NOMO-1 (cell line): ENCODE measurements around the gene CCNG1.
"Not testable (repeated sequence)": the region's sequence is repeated elsewhere in the genome, so short reads cannot be mapped to it uniquely, and the experiment has no call there.

Experiments
- DNase-seq, 2 experiments: peaks; one replicate each; lab custom pipeline; 2025; ENCODE audit not compliant: unreplicated experiment in 2 of 2; lab: John Stamatoyannopoulos, UW

Gene CCNG1

DNA sequence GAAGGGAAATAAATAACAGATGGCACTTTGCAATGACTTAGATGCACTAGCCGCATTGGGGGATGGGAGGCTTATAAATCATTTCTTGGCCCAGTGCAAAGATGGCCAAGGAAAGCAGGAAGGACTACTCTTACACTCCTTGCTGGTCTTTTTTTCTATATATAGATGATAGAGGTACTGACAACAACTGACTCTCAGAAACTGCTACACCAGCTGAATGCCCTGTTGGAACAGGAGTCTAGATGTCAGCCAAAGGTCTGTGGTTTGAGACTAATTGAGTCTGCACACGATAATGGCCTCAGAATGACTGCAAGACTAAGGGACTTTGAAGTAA lies 1.7 kb downstream of the CCNG1 start:
- peak; percentile 76 to 83 for DNase-seq

DNA sequence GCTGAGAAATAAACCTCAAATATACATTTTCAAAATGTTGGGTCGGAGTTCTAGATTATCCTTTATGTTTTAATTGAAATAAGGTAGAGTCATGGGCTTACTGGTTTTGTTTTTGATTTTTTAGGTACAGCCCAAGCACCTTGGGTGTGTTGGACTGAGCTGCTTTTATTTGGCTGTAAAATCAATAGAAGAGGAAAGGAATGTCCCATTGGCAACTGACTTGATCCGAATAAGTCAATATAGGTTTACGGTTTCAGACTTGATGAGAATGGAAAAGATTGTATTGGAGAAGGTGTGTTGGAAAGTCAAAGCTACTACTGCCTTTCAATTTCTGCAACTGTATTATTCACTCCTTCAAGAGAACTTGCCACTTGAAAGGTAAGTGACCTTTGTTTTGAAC lies 3.6 kb downstream of the CCNG1 start:
- DNase-seq: no peak

DNA sequence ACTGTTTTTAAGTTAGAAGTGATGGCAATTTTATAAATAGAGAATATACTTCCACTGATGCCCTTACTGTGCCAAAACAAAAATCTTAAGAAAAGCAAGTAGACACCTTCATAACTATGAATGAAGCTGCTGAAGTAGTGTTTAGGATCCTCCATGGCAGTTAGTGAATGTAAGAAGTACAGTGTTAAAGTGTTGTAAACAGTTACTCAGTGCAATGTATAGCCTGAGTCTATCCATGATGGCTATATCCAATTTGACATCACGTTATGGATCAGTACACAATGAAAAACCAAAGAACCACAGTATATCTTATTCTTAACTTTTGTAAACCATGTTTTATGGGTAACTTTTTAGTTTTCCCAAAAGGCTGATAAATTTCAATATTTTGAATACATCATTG lies 7.1 kb downstream of the CCNG1 start:
- no peak for DNase-seq

DNA sequence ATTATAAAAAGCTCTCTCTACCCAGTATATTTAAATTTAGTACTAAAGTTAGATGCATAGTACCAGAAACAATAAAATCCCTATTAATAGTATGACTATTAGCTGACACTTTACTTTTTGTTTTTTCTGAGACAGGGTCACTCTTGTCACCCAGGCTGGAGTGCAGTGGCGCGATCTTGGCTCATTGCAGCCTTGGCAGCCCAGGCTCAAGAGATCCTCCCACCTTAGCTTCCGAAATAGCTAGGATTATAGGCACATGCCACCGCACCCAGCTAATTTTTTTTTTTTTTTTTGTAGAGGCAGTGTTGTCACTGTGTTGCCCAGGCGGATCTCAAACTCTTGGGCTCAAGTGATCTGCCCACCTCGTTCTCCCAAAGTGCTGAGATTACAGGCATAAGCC lies 8.0 kb downstream of the CCNG1 start:
- DNase-seq: no peak

DNA sequence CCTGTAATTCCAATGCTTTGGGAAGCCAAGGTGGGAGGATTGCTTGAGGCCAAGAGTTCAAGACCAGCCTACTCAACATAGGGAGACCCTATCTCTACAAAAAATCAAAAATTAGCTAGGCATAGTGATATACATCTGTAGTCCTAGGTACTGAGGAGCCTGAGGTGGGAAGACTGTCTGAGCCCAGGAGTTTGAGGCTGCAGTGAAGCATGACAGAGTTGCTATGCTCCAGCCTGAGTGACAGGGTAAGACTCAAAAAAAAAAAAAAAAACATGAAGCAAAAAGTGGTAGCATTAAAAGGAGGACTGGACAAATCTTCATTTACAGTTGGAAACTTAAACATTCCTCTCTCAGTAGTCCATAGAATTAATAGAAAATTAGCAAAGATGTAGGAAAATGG lies 9.8 kb downstream of the CCNG1 start:
- DNase-seq: no peak

DNA sequence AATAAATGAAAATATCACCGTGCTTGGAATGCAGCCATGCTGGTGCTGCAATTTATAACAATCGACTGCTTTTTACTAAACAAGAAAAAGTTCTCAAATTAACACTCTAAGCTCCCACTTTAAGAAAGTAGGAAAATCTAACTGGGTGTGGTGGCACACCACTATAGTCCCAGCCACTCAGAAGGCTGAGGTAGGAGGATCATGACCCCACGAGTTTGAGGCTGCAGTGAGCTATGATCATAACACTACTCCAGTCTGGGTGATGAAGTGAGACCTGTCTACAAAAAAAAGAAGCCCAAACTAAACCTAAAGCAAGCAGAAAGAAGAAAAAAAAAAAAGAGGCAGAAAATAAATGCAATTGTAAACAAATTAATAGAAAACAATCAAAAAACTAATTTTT lies 10.5 kb downstream of the CCNG1 start:
- no peak for DNase-seq

DNA sequence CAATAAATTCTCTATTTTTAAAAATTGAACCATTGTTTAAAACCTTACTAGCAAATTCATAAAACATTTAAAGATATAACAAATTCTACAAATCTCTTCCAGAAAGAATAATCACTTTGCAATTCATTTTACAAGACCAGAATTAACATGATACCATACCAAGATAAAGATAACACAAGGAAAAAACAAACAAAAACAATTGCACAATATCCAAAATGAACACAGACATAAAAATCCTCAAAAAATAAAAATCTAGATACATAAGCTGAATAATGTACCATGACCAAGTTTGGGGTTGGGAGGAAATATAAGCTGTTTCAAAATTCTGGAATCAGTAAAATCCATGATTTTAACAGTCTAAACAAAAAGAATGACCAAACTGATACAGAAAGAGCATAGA lies 11.1 kb downstream of the CCNG1 start:
- DNase-seq: no peak

DNA sequence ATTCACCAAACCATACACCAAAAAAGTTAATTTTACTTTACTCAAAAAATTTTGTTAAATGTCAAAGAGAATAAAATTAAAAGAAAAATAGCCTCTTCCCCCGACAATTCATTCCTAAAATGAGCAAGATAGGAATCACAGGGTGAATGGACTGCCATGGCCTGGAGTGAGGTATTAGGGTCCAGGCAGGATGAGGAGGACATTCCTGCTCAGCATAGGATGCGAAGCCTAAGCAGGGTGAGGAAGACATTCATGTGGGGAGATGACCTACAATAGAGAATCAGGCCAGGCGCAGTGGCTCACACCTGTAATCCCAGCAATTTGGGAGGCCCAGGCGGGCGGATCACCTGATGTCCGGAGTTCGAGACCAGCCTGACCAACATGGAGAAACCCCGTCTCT lies 14.1 kb downstream of the CCNG1 start:
- DNase-seq: no peak

DNA sequence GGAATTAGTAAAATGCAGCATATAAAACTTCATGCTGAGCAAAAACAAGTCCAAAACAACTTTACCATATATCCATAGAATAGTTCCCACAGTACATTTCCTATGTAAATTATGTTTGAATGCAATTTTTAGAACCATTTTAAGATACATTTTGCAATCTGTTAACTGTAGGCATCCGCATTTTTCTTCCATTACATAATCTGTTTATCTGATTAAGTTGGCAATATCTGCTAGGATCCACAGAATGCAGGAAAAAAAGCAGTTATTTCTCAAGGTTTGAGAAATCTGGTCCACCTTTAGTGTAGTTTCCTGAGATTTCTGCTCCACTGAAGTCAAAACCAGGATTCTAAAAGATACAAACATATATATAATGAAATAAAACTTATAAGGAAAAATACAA lies 16.3 kb downstream of the CCNG1 start:
- no peak for DNase-seq

DNA sequence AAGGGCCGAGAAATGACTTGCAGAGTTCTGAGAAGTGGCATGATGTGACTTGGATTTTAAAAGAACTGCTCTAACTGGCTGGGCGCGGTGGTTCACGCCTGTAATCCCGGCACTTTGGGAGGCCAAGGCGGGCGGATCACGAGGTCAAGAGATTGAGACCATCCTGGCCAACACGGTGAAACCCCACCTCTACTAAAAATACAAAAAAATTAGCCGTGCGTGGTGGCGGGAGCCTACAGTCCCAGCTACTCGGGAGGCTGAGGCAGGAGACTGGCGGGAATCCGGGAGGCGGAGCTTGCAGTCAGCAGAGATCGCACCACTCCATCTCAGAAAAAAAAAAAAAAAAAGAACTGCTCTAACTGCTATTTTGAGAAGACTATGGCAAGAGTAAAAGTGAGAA lies 18.0 kb downstream of the CCNG1 start:
- DNase-seq: not testable (repeated sequence)

DNA sequence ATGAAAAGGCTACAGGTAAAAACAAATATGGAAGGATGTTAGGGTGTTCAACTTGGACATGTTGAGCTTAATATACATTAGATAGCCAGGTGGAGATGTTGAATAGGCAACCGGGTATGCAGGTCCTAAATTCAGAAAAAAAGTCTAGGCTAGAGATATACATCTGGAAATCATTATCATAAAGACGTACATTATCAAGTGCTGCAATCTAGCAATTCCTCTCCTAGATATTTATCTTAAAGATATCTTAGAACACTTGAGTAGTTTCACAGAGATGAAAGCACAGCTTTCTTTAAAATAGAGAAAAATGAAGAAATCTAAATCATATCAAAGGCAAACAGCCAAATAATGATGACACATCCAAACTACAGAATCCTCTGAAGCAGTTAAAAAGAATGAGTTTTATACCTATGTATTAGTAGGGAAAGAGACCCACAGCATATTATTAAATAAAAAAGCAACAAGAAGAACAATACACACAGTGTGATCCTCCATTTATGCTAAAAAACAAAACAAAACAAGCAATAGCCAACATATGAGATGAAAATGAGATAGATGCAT lies 18.7 kb downstream of the CCNG1 start:
- DNase-seq: no peak

DNA sequence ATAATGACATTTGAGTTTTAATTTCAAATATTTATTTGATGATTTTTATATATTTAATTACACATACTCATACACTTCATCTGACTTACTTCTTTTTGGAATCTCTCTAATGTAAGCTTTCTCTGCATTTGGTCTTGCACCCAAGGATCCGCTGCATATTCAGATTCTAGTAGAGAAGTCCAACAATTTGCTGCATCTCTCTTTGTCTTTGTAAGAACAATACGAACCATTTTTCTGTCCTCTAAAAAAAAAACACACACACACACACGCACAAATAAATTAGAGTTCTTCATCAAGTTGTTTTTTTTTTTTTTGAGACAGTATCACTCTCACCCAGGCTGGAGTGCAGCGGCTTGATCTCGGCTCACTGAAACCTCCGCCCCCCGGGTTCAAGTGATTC lies 19.4 kb downstream of the CCNG1 start:
- DNase-seq: no peak

DNA sequence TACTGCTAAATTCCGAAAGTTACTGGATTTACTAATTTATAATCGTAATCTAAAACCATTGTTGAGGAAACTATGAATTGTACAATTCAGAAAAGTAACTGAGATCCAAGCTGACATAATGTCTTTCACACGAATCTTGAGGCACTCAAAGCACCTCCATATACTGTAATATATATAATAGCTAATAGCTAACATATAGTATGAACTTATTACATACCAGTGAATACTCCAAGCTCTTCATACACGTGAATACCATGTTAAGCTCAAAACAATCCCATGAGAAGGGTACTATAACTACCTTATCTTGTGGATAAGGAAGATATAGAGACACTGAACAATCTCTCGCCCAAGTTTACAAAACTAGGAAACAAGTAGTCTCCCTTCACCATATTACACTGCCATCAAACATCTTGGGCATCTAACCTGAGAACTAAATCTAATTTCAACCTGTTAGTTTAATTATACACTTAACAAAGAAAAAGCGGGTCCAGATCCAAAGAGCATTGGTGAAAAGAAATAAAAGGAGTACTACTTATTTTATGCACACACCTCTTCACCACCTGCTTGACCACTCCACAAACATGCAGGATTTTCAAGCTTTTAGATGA lies 21.5 kb downstream of the CCNG1 start:
- peak in 1 of 2 experiments; percentile 19 for DNase-seq

DNA sequence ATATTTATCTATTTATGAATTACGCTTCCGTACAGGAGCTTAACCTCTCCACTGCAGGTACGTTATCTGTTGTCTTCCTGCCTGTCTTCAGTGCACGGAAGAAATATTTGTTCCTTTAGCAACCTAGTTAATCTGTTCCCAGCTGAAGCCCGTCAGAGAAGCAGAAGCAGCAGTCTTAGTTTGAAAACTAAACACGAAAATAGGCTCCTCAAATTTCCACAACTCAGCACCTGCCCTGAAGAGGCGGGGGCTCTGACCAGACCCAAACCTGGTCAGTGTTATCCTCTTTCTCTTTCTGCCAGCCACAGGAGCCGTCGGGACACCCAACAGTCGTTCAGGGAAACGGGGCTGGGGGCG lies 22.0 kb downstream of the CCNG1 start:
- DNase-seq: no peak

DNA sequence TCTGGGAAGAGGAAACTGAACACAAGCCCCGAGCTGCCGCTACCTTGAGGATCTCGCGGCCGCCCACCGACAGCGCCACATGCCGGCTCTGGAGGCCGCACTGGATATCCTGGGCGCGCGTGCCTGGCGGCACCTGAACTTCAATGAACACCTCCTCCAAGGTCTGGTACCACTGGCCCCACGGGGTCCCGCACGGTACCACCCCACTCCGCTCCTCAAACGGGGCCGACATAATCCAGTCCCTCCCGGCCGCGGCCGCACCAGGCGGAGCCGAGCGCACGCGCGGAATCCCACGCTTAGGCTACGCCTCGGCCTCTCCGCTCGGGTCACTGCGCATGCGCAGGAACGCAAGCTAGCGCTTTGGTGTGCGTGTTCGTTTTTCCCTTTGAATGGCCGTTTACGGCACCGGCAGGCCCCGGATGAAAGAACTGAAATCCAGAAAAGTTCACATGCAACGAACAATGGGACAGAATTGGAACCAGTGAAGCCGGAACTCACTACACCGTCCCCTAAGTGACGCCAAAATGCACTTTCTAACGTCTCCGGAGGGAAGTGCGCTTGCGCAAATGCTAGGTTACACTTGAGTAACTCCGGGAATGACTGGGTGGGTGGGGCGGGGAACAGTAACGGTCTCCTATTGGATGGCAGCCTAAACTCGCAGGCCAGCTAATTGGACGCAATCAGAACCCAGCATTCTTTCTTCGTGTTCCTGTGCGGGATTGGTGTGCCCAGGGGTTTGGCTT lies 22.6 kb downstream of the CCNG1 start, which contains the start of gene NUDCD2:
Gene NUDCD2, minus strand, starts transcription at position 284 of the 743 bp plus-strand sequence. Its CDS starts 52 bp downstream, at position 232.
- DNase-seq: peak; percentile 96 to 98

DNA sequence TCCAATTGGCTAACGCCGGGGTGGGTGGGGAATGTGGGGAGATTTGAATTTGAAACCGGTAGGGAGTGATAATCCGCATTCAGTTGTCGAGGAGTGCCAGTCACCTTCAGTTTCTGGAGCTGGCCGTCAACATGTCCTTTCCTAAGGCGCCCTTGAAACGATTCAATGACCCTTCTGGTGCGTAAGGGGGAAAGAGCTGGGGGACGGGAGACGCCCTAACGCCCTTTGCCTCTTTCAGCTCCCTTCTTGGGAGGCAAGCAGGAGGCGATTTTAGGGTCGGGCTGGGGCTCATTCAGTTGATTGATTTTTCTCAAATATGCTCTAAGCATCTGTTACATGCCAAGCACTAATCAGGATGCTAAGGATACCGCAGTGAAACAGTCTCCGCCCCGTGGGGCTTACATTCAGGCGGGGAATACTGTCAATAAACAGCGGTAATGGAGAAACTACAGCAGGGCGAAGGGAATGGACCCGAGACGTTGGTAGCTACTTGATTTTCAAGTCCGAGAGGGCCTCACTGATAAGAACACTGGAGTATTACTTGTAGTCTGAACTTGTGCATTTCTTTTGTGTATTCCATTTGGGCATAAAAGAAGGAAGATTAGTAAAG lies 23.3 kb downstream of the CCNG1 start, which contains the start of gene HMMR:
Gene HMMR, plus strand, starts transcription at position 71 of the 610 bp plus-strand sequence. Its CDS starts 61 bp downstream, at position 132.
- peak in 1 of 2 experiments; percentile 39 for DNase-seq

DNA sequence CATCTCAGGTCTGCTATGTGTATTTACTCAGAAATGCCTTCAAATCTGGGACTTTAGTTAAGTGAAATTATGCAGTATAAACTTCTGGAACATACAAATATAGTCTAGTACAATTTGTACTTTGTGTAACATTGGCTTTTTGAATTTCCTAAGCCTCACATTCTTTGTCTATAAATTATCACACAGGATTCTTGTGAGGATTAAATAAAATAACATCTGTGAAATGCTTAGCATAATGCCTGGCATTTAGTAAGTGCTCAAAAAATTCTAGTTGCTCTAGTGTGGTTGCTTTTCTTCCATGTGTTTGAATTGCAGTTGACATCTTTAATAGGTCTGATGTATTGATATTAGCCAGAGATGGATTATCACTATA lies 25.7 kb downstream of the CCNG1 start:
- DNase-seq: no peak

DNA sequence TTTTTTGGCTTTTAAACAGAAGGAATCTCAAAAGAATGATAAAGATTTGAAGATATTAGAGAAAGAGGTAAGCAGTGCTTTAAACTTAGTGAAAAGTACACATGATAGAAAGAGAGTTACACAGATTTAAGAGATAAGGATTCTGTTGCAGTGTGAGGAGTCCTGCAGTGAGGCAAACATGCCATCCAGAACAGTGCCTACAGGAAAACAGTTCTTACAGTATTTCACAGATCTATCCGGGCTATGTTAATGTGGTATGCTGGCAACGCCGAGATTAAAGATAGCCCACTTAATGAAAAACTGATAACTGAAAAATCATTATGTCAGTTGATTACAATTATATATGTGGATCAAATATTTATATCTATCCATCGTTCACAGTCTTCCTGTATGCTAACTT lies 30.3 kb downstream of the CCNG1 start:
- DNase-seq: no peak

DNA sequence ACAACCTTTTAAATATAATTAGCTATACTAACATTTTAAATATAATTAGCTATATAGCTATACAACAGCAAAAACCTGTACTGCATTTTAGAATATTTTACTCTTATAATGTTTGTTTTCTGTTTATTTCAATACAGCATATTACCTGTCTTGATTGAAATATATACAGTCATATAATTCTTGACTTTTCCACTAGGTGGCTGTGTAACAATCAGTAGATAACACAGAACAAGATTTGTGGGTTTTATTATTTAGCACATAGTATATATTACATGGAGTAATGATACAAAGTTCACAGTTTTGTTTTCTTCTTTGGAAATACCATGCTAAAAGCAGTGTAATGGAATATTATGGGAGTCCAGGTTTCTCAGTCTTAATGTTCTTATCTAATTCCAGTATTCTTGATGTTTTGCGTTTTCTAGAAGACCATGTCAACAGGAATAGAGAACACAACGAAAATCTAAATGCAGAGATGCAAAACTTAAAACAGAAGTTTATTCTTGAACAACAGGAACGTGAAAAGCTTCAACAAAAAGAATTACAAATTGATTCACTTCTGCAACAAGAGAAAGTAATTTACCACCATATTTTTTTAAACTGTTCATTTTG lies 36.3 kb downstream of the CCNG1 start:
- DNase-seq: no peak

DNA sequence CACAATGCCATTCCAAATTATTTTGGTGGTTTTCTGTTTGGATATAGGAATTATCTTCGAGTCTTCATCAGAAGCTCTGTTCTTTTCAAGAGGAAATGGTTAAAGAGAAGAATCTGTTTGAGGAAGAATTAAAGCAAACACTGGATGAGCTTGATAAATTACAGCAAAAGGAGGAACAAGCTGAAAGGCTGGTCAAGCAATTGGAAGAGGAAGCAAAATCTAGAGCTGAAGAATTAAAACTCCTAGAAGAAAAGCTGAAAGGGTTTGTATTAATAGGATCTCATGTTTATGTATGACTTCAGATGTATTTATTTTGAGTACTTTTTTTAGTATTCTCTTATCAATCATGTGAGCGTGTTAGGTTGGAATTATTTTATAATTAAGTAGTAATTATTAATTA lies 38.0 kb downstream of the CCNG1 start:
- DNase-seq: peak; percentile 15 to 72

DNA sequence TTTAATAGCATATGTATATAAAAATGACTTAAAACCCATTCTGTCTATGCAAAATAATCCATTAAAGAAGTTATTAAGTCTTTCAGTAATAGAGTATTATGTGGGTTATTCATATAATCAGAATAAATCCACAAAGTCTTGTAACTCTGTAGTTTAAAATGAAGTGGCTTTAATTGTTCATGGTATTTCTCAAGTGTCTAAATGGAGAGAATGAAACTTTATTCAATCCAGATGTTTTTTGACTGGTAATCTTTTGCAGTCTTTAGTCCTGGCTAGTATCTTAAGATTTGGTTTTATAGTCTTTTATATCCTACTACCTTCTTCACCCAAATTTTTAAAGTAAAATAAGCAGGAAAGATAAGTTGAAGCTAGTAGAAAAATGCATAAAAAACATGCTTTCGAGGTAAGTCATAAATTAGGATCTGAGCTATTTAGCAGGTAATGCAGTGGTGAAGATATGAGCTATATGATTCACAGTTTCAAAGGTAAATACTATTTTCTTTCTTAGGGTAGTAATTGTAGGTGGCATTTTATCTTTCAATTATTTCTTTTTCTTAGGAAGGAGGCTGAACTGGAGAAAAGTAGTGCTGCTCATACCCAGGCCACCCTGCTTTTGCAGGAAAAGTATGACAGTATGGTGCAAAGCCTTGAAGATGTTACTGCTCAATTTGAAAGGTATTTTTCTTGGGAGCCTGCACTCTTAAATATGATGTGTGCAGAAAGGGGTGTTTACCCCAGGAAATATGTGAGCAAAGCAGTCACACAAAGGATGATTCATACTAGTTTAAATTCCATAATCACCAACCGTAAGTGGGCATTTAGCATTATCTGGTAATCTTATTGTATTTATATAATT lies 41.0 kb downstream of the CCNG1 start:
- DNase-seq: no peak
